HG02678 (cell line): Measurements from ENCODE around the gene BACH2.

ENCODE experiments used
- ATAC-seq: cut with Tn5 transposase; IDR thresholded peaks from one replicate; pipeline ENCODE4 v1.9.1; 2021; ENCODE audit warnings: mild to moderate bottlenecking, moderate library complexity; ENCODE audit not compliant: unreplicated experiment

The BACH2 gene

DNA sequence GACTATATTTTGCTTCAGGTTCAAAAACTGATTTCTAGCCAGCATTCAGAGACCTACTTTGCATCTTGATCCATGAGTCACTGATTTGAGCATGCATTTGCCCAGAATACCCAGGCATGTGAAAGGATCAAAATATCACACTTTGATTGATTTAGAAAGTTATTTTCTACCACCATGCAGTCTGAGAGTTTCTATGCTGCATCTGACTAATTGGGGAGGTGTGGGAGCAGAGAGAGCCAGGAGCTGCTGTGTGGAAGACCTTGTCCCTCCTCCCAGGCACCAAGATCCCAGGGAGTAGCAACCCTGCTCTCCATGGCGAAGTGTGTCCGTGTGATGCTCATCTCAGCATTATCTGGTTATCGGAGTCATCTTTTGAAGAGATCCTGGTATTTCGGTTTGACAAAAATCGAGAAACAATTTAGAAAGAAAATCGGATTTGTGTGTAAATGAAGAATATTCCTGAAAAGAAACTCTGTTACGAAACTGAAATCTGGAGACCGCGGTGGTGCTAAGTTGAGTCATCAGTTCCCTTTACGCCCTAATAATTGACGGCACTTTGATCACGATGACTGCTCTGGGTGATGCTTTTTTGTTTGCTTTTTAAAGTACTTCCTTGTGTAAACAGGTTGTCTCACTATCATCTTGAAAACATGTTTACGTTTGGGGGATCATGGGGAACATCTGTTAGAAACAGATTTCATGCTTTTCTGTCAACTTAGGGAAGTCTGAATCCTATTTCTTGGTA lies 193.4 kb downstream of the BACH2 start:
- peak; percentile 71 for ATAC-seq

DNA sequence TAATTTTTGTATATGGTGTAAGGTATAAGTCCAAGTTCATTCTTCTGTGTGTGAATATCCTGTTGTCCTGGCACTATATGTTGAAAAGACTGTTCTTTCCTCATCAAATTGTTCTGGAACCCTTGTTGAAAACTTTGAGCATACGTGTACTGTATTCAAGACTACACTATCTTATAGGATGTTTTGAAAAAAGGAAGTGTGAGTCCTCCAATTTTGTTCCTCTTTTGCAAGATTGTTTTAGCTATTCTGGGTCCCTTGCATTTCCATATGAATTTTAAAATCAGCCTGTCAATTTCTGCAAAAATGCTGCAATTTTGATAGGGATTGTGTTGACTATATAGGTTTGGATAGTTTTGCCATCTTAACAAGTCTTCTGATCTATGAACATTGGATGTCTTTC lies 195.2 kb downstream of the BACH2 start:
- no peak for ATAC-seq

DNA sequence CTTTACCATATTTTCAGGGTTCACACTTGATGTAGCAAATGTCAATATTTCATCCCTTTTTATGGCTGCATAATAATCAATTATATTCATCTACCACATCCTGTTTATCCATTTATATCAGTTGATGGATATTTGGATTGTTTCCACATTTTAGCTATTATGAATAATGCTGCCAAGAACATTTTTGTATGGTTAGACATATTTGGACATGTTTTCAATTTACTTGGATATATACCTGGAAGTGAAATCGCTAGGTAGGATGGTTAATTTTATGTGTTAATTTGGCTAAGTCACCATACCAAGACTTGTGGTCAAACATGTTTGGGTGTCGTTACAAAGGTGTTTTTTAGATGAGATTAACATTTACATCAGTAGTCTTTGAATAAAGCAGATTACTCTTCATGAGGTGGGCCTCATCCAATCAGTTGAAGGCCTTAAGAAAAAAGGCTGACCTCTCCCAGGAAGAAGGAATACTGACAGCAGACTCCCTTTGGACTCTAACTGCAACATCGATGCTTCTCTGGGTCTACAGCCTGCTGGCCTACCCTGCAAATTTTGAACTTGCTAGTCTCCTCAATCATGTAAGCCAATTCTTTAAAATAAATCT lies 196.5 kb downstream of the BACH2 start:
- ATAC-seq = no peak

DNA sequence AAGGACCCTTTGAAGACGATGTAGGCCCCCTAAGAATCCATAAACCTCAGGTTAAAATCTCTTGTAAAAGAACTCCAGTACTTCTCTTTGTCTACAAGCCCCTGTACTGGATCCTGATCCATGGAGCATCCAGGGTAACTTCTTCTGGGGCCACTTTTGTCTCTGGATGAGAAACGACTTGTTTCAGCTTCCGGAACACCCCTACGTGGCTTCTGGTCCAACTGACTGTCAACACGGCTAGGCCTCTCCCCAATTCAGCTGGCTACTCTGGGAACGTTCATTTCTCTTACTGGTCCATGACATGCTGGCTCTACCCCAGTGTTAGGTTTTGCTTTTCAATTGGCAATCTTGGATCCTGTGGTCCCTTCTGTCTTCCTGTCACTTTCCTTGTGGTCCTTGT lies 198.0 kb downstream of the BACH2 start:
- no peak for ATAC-seq

DNA sequence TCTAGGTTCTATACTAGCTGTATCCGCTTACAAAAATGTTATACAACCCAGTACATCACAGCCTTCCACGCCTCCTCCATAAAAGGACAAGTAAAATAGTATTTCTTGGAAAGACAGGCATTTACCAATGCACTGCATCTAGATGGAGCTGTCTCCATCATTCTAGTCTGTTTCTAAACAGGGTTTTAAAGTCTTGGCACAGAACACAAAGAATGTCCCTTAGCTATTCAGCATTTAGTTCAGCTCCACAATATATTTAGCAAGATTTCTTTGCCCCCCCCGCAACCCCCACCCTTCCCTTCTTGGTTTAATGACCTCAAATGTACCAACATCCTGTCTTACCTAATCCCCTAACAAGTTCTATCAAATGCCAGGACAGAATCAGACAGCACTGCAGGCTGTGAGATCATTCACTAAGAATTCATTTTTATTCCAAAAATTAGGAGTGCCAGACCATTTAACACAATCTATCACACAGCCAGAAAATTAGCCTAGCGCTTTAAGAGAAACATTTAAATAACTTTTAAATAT lies 198.6 kb downstream of the BACH2 start:
- ATAC-seq = no peak

DNA sequence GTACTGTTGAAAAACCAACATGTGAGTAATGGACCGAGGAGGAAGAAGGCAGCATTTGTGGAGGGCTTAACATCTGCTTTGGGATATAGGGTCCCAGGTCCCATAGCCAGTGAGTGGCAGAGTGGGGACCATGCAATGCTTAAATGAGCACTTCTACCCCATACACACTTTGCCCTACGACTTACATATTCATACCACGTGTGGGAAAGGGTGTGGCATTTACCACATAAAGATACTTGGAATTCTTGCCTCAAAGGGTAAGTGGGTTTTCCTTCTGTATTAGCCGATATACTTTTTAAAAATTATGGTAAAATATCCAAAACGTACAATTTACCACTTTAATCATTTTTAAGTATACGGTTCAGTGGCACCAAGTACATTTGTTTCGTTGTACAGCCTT lies 199.3 kb downstream of the BACH2 start:
- ATAC-seq = no peak

DNA sequence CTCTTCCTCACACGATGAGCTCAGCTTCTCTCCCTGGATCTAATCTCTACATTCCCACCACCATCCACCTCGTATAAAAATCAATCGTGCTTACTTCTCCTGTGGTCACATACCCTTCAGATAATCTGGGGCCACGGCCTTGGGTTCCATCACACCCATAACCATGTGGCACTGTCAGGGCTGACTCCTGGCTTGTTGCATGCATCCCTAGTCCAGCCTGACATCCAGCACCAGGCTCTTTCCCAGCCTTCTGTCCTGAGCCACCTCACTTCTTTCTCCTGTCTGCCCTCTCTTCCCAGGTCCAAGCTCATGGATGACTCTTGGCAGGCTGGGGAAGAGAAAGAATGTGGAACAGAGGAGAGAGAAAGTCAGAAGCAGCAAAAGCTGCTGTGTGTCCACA lies 199.8 kb downstream of the BACH2 start:
- no peak for ATAC-seq

DNA sequence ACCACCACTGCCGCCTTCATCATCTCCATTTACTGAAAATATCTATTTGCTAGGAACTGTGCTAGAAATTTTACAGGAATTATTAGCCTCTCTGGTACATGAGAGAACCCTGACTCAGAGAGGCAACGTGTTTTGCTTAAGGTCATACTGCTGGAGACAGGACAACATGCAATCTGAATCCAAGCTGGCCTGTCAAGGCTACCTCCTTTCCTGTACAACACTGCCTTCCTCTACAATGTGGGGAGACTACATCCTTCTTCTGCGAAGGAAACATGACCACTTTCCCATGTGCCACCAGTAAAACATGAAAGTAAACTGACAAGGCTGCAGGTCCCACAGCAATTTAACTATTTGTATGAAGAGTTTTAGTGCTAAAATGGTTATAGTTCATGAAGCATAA lies 200.9 kb downstream of the BACH2 start:
- no peak for ATAC-seq

DNA sequence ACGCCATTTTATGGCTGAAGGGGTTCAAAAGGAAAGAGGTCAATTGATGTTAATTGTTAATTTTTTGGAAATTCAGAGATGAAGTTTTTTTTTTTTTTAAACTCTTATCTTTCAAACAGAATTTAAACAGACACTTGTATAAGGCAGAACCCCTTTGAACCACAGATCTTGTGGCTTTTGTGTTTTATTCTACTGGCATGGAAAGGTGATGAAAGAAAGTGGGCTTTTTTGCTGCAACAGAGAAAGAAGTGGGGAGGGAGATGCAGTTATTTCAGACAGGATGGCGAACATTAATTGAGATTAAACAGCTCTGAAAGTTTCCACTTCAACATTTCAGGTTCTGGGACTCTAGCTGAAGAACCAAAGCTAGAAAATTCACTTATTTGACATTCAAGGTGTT lies 201.5 kb downstream of the BACH2 start:
- no peak for ATAC-seq

DNA sequence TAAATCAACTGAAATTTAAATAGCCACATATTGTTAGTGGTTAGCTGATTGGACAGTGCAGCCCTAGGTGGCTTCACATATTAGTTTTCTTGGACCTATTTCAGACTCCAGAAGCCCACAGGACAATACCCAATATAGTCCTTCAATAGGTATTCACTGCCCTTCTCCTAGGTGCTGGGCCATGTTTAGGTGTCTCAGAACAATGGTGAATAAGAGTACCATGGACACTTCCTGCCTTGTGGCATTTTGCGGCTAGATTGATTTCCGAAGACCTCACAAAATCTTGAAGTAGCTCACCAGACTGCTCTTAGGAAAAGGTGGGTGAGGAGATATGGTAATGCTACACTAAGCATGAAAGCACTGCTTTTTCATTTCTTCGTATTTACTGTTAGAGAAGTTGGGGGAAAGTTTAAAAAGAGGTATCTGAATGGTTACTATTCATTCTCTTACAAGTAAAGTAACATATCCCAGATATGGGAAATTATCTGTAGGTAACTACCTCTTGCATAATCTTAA lies 203.0 kb downstream of the BACH2 start:
- ATAC-seq = no peak

DNA sequence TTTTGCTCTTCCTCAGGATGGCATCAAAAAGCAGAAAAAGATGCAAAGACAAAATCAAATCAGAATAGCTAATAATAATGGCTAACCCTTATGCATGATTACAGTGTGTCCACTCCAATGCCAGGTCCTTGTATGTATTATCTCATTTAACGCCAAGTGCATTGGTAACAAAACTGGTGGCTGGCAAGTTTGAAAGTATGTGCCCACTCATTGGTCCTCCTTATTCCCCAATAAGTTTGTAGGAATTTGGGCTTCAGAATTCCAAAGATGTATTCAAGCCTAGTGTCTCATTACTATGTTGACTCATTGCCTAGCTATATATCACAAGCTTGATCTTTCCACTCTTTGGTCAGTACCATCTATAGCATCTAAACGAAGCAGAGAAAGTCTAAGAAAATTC lies 205.8 kb downstream of the BACH2 start:
- no peak for ATAC-seq

DNA sequence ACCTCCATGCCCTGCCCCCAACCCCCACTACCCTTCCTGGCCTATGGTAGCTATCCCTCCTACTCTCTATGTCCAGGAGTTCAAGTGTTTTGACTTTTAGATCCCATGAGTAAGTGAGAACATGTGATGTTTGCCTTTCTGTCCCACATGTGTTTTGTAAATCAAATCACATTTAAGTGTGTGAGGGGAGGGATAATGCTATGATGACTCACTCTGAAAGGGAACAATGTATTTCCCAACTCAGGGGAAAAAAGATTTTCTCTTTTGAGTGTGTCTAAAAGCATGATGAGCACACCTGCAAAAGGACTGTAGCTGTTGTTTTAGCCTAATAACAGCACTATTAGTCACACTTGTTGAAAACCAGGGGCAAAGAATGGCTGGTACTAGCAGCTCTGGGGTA lies 208.6 kb downstream of the BACH2 start:
- ATAC-seq = no peak

DNA sequence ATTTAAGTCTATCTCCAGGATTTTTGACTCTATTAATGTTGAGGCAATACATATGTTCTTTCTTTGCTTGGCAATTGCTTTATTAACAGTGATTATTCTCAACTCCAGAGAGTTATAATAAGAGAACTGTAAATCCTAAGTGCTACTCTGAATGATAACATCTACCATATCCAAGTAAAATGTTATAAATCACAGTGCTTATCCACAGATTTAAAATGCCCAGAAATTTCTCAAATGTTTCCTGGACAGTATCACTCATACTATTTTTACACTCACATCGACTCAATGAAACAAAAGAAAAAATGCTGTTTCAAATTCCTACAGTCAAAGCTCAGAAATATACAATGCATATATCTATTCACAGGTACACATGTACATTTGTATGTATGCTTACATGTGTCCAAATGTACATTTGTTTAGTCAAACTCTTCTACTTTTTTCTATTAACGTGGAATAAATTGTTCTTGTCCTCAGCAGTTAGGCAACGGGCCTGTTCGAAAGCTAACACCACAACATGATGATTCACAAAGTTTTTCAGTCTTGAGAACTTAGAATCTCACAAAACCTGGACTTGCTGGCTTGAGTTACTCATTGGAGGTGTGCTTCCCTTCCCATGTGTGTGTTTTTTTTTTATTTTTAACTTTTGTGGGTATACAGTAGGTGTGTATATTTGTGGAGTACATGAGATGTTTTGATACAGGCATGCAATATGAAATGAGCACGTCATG lies 209.4 kb downstream of the BACH2 start:
- no peak for ATAC-seq

DNA sequence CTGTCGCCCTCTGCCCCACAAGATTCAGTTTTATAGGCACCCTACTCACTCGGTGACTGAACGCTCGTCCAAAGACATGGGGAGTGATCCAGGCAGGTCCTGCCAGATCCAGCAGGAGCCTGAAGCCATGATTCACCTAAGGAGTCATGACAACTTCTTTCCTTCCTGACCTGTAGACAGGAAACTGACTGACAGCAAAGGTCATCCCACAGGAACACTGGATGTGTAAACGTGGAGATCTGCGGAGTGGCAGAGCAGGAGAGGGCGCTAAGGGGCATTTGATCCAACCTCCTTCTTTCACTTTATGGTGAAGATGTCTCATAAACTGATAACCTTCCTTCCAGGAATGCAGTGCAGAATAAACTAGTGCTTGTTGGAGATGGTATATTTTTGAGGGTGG lies 210.1 kb downstream of the BACH2 start:
- no peak for ATAC-seq

DNA sequence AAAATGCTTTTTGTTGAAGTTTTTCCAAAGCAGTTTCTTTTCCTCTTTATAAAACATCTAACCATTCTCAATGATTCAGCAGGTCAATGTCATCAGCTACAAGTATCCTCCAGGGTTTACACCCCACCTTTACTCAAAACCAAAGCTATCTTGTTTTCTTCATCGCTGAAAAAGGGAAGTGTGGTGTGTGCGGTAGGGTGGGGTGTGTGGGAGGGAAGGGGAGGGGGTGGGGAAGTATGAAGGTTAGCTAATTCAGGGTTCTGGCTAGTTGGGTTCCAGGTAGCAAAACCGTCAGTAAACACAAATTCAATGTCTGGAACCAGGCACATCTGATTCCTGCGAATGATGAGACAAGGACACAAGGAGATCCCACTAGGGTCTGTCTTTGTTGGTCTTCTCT lies 212.8 kb downstream of the BACH2 start:
- peak; percentile 60 for ATAC-seq

DNA sequence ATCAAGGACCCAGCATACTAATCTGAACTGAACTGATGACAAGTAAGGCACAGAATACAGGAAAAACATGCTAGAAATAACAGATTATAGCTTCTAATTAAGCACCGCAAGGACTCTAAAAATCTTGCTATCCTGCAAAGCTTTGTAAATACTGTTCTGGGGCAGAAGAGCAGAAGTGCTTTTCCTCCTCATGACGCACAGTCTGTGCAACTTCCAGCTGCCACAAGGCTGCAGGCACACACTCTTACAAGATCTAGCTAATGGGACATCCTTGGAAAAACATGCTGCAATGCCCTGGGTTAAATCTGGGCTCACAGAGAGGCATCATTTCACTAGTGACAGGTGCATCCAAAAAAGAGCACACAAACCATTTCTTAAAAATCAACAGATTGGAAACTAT lies 213.8 kb downstream of the BACH2 start:
- no peak for ATAC-seq

DNA sequence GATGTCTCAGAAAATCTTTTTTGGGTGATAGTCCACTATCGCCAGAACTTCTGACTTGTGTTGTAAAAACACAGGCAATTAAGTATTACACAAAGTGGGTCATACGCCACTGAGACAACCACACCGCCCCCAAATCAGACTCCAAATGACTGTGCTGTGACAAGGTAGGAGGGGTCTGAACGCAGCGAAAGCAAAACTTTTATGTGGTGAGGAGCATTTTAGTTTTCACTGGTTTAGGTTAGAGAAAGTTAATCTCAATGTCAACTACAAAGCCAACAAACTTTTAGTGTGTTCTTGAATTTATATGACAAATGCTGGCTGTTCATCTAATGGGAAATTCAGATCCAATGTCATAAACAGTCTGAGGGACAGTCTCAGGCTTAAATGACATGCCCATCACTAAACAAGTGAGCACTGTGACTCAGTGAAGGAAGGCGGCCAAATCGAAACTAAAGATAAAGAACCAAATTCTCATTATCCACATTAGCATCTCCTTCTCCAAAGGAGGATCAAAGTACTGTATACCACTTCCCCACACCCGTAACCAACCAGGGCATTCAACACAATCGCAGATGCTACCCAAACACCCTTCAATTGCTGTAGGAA lies 215.7 kb downstream of the BACH2 start:
- ATAC-seq = peak; percentile 84

DNA sequence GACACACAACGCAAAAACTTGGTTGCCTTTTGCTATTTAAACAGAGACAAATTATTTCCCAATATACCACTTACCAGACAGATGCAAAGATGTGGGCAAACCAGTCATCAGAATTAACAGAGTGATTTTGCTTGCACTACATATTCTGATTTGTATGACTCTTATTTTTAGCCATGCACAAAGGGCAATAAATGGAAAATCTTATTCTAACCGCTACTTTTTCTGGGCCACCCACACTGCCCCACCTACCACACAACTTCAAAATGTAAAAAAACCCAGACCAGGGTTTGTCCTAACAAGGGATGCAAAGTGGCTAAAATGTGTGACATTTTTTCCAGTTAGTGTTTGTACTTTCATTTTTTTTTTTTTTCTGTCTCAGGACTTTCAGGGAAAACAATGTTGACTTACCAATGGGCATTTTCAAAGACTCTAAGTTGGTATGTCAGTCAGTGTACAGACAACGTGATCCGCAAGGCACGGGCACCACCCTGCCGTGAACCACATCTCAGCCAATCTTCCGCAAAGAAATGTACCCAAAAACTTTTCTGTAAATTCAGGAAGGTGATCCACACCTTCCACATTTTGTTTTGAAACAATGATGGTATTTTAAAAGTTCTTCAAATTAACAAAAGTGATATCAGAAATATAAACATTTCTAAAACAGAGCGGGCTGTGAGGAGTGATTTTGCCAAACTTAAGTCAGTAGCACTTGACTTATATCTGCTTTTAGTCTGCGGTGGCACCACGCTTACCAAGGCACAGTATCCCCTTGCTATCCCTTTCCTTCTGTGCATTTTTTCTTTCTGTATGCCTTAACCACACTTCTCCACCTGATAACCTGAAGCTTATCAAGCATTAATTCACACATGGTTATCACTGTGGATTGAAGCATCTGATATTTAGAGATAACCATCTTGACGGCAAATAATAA lies 216.8 kb downstream of the BACH2 start:
- ATAC-seq = no peak

DNA sequence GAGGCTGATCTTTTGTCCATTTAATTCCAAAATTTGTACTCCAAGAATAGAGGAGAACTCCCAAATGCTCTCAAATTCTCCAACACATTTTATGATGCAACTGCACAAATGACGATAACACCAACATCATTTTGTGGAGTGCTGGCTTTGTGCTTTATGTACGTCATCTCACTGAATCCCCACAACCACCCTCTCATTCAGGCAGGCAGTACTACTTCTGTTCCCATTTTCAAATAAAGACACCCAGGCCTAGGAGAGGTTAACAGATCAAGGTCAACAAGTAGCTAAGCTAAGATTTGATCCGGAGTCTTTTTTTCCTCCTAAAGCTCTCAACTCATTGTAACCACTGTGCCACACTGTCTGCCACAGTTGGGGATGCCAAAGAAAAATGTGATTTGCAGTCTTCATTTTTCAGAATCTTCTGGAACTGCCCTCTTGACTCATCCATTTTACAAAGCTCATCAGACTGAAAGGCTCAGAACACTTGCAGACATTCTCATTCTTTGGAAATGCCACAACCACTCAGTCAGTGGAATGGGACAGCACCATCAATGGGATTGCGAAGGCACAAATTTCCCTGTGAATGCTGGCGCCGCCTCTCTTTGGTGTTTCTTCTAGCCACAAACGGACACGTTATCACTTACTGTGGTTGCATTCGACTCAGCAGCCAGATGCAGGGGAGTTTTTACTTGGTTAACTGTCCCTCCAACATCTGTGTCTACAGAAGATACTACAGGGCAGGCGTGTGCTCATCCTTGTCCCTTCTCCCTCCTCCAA lies 217.9 kb downstream of the BACH2 start:
- no peak for ATAC-seq
